ENCODE data around the gene CUEDC1.

The CUEDC1 gene

GRCh38 chr17:57830880-57831279 is 124.3 kb downstream of the CUEDC1 start:
- DNase-seq = no peak

- DNase-seq = peak; percentile 57
Observed at GRCh38 chr17:57823469-57824401, 131.5 kb downstream of the CUEDC1 start.

DNA sequence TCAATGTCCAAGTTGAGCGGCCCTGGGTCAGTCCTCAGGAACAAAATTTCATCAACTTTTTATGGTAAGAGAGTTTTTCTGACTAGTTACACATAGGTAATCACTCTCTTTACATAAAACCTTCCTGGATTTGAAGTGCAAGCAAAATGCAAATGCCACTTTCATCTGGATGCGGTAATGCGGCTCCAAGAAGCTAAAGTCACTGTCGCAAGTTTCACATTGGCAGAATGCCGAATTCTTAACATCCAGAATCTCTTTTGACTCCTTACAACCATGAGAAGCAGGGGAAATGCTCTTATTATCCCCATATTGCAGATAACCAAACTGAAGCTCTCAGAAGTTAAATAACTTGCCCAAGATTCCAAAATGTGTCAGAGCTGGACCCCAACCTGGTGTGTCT is 135.3 kb downstream of the CUEDC1 start:
- DNase-seq = no peak

GRCh38 chr17:57819285-57819684 is 135.9 kb downstream of the CUEDC1 start:
- no peak for DNase-seq

- DNase-seq = no peak
Observed at GRCh38 chr17:57818066-57818465, 137.1 kb downstream of the CUEDC1 start.

- DNase-seq = no peak
Observed at GRCh38 chr17:57817299-57817698, 137.9 kb downstream of the CUEDC1 start.

DNA sequence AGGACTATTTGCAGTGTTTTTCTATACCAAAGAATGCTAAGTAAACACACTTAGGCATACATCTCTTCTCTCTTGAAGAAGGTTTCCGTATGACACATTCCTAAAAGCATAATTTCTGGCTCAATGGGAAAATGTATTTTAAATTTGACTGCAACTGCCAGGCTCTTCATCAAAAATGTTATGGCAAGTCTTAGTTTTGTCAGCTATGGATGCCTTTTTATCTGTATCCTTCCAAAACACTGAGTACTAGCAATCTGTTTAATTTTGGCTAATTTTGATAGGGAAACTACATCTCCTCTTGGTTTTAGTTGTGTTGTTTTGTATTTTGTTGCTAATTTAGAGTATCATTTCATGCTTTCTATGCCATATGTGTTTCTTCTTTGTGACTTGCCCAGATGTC is 140.8 kb downstream of the CUEDC1 start:
- DNase-seq = no peak

DNA sequence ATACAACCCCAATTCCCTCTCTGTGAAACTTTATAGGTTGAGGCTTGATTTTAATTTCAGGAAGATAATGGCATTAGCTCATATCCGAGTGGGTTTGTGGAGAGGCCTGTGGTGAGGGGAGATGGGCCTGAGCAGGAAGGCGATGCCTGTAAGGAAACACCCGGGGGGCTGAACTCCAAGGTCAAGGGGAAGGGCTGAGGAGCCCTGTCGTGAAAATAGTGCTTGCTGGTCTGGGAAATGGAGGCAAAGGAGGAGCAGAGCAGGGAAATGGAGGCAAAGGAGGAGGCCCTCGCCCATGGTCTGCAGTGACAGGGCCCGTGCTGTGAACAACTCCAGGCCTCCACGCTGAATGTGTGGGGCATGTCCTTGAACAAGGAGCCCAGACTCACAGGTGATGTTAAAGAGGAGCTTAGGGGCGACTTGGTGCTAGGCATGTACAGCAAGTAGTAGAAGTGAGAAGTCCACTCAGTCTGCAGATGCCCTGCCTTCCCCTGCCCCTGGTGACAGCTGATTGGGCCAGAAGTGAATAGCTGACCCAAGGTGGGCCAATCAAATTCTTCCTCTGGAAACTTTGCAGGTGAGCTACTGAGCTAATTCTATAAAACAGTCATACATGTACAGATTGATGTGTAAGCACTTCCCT is 143.5 kb downstream of the CUEDC1 start:
- DNase-seq = peak; percentile 41

All from NCI-H510A treated with DMSO at 0.1 percent for 48 hours (cell line).